Trophoblast cell (in vitro differentiated cells and primary cell): ENCODE data around the gene FBXO9.

ENCODE experiments used
- DNase-seq, 2 donors: peaks; one replicate each; pipeline ENCODE4 v3.0.0-alpha.2; 2016
- H2AFZ ChIP-seq: 2 replicates; pipeline ENCODE4 v1.6.1; 2013; ENCODE audit warnings: low read length, moderate library complexity, mild to moderate bottlenecking; ENCODE audit not compliant: insufficient read depth, poor library complexity
- H2AK5ac ChIP-seq: 2 replicates; pipeline ENCODE4 v1.6.1; 2013; ENCODE audit warnings: mild to moderate bottlenecking, low read length
- H2BK120ac ChIP-seq: 2 replicates; pipeline ENCODE4 v1.6.1; 2013; ENCODE audit warnings: low read length, mild to moderate bottlenecking, moderate library complexity; ENCODE audit not compliant: insufficient read depth, poor library complexity
- H2BK12ac ChIP-seq: 2 replicates; pipeline ENCODE4 v1.6.1; 2013; ENCODE audit warnings: mild to moderate bottlenecking, low read length, moderate library complexity
- H2BK5ac ChIP-seq: 2 replicates; pipeline ENCODE4 v1.6.1; 2013; ENCODE audit warnings: low read length, low read depth, moderate library complexity, mild to moderate bottlenecking; ENCODE audit not compliant: poor library complexity
- H3K14ac ChIP-seq: 2 replicates; pipeline ENCODE4 v1.6.1; 2013; ENCODE audit warnings: mild to moderate bottlenecking, low read length
- H3K18ac ChIP-seq: 2 replicates; pipeline ENCODE4 v1.6.1; 2013; ENCODE audit warnings: mild to moderate bottlenecking, low read length
- H3K23ac ChIP-seq: 2 replicates; pipeline ENCODE4 v1.6.1; 2013; ENCODE audit warnings: low read length
- H3K27ac ChIP-seq: 2 replicates; pipeline ENCODE4 v1.5.1; 2013; ENCODE audit warnings: low read depth, mild to moderate bottlenecking, inconsistent platforms, low read length, moderate library complexity
- H3K27me3 ChIP-seq: 2 replicates; pipeline ENCODE4 v1.6.1; 2013; ENCODE audit warnings: inconsistent platforms, mild to moderate bottlenecking, low read length, moderate library complexity; ENCODE audit not compliant: insufficient read depth
- H3K36me3 ChIP-seq, 2 experiments: 1 replicate in 1 of 2; 2 replicates in 1 of 2; pipeline ENCODE4 v1.6.1; 2013; ENCODE audit warnings: low read length in 2 of 2, mild to moderate bottlenecking in 2 of 2, moderate library complexity in 1 of 2; ENCODE audit not compliant: insufficient read depth in 2 of 2, control insufficient read depth in 1 of 2
- H3K4ac ChIP-seq: 2 replicates; pipeline ENCODE4 v1.6.1; 2013; ENCODE audit warnings: low read depth, mild to moderate bottlenecking, low read length, moderate library complexity
- H3K4me1 ChIP-seq, 2 experiments: 1 replicate in 1 of 2; 2 replicates in 1 of 2; pipeline ENCODE4 v1.6.1; 2013; ENCODE audit warnings: low read length in 2 of 2, mild to moderate bottlenecking in 2 of 2, moderate library complexity in 1 of 2; ENCODE audit not compliant: insufficient read depth in 2 of 2, control insufficient read depth in 1 of 2
- H3K4me2 ChIP-seq: 2 replicates; pipeline ENCODE4 v1.6.1; 2013; ENCODE audit warnings: inconsistent platforms, mild to moderate bottlenecking, low read length, moderate library complexity
- H3K4me3 ChIP-seq: 2 replicates; pipeline ENCODE4 v1.5.1; 2013; ENCODE audit warnings: mild to moderate bottlenecking, low read depth, low read length, inconsistent platforms
- H3K79me1 ChIP-seq: one replicate; pipeline ENCODE4 v1.6.1; 2013; ENCODE audit warnings: low read length
- H3K79me2 ChIP-seq: 2 replicates; pipeline ENCODE4 v1.6.1; 2013; ENCODE audit warnings: low read length, mild to moderate bottlenecking; ENCODE audit not compliant: control insufficient read depth, insufficient read depth, poor library complexity
- H3K9ac ChIP-seq: 2 replicates; pipeline ENCODE4 v1.6.1; 2013; ENCODE audit warnings: mild to moderate bottlenecking, low read length
- H3K9me3 ChIP-seq: 2 replicates; pipeline ENCODE4 v1.6.1; 2013; ENCODE audit warnings: low read depth, mild to moderate bottlenecking, control low read depth, inconsistent platforms, low read length; ENCODE audit not compliant: insufficient read depth
- H4K12ac ChIP-seq: 2 replicates; pipeline ENCODE4 v1.6.1; 2013; ENCODE audit warnings: low read depth, mild to moderate bottlenecking, low read length, moderate library complexity
- H4K8ac ChIP-seq: 2 replicates; pipeline ENCODE4 v1.6.1; 2013; ENCODE audit warnings: low read depth, mild to moderate bottlenecking, low read length, moderate library complexity
- H4K91ac ChIP-seq: one replicate; pipeline ENCODE4 v1.6.1; 2013; ENCODE audit warnings: low read depth, mild to moderate bottlenecking, low read length, moderate library complexity
- WGBS: extraction: QIAGEN DNeasy Blood & Tissue Kit; methylation state at CpG from one replicate; pipeline ENCODE4 v1.1.7; 2013; ENCODE audit warnings: missing lambda C conversion rate; ENCODE audit not compliant: insufficient read length, insufficient coverage; ENCODE audit errors: extremely low coverage; 5-methylcytosine and 5-hydroxymethylcytosine counted together

FBXO9 gene

DNA sequence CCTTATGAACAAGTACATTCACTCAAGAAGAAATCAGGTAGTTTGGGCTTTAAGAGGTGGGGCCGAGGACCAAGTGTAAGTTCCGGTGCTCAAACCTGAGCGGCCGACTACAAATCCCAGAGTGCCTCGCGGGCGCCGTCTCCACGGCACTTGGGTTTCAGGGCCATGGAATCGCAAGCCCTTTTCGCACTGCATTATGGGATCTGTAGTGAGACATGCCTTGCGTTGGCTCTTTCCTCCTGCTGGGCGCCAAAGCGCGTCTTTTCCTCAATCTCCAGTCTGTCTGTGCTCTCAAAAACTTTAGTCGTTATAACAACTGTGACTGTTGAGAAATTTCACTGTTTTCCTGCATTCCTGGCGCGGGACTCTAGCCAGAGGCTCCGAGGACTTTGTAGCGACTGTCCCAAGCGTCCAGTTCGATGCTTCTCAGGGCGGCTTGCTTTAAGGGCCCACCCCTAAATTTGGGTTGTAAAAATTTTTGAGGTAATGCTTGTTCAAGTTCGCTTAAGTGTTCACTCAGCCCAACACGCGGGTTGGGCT lies 408 bp upstream of the FBXO9 start:
- Histone ChIP-seq H3K36me3 (no peaks in the 10 kb centered on the region), H3K4me2 (peak overlapping the region; percentile 76), H3K18ac (no peak overlapping the region), H2BK12ac (no peak overlapping the region), H3K9ac (no peak overlapping the region), H4K91ac (peak overlapping the region; percentile 36), H3K4me3 (peak overlapping the region; percentile 87), H3K27me3 (no peaks in the 10 kb centered on the region), H3K14ac (peak overlapping the region; percentile 4), H4K8ac (peak overlapping the region; percentile 86), H3K4me1 (peaks cover 0 to 2% of the 10 kb centered on the region in 2 experiments), H2BK120ac (no peak overlapping the region), H2AK5ac (no peak overlapping the region), H3K23ac (no peak overlapping the region), H2BK5ac (peak overlapping the region; percentile 15), H3K4ac (no peak overlapping the region), H3K79me2 (peaks cover 12% of the 10 kb centered on the region), H2AFZ (peak overlapping the region; percentile 21), H4K12ac (peak overlapping the region; percentile 22), H3K27ac (peak overlapping the region; percentile 43), H3K79me1 (peaks cover 10% of the 10 kb centered on the region), H3K9me3 (no peaks in the 10 kb centered on the region)
- DNase-seq: peak; percentile 99
- WGBS: no CpG with 5 or more reads among the region's 26 CpGs

- peak overlapping the region; percentile 36 for H4K91ac ChIP-seq
- H2AK5ac ChIP-seq: no peak overlapping the region
- peak overlapping the region; percentile 2 for H3K14ac ChIP-seq
- no peak overlapping the region for H2AFZ ChIP-seq
- no peak overlapping the region for H4K12ac ChIP-seq
- H2BK12ac ChIP-seq: no peak overlapping the region
- no peak overlapping the region for H2BK120ac ChIP-seq
- peak; percentile 42 to 62 for DNase-seq
- peak overlapping the region; percentile 43 for H3K27ac ChIP-seq
- no CpG with 5 or more reads among the region's 19 CpGs for WGBS
- peaks cover 10% of the 10 kb centered on the region for H3K79me1 ChIP-seq
- H4K8ac ChIP-seq: peak overlapping the region; percentile 34
- H3K23ac ChIP-seq: no peak overlapping the region
- H3K4ac ChIP-seq: peak overlapping the region; percentile 22
- no peak overlapping the region for H2BK5ac ChIP-seq
- no peaks in the 10 kb centered on the region for H3K4me1 ChIP-seq
- peak overlapping the region; percentile 87 for H3K4me3 ChIP-seq
- peak overlapping the region; percentile 76 for H3K9ac ChIP-seq
- no peaks in the 10 kb centered on the region for H3K9me3 ChIP-seq
- H3K4me2 ChIP-seq: peak overlapping the region; percentile 76
- H3K79me2 ChIP-seq: peaks cover 12% of the 10 kb centered on the region
- H3K36me3 ChIP-seq: no peaks in the 10 kb centered on the region
- H3K27me3 ChIP-seq: no peaks in the 10 kb centered on the region
- peak overlapping the region; percentile 28 for H3K18ac ChIP-seq
These were observed 843 bp downstream of the FBXO9 start for GRCh38 chr6:53066077-53066417.

GRCh38 chr6:53066874-53067706 lies 1.9 kb downstream of the FBXO9 start:
- WGBS: no CpG with 5 or more reads among the region's 4 CpGs
- peaks cover 8% of the 10 kb centered on the region for H3K79me2 ChIP-seq
- H4K12ac ChIP-seq: no peak overlapping the region
- no peaks in the 10 kb centered on the region for H3K9me3 ChIP-seq
- H2BK12ac ChIP-seq: no peak overlapping the region
- no peak overlapping the region for H2AK5ac ChIP-seq
- H3K36me3 ChIP-seq: peaks cover 0 to under 1% of the 10 kb centered on the region in 2 experiments
- peaks cover 4% of the 10 kb centered on the region for H3K79me1 ChIP-seq
- H2BK120ac ChIP-seq: no peak overlapping the region
- peak in 1 of 2 donors; percentile 58 for DNase-seq
- no peak overlapping the region for H4K91ac ChIP-seq
- no peaks in the 10 kb centered on the region for H3K4me1 ChIP-seq
- H3K27me3 ChIP-seq: no peaks in the 10 kb centered on the region
- no peak overlapping the region for H3K4me2 ChIP-seq
- H3K27ac ChIP-seq: no peak overlapping the region
- H4K8ac ChIP-seq: no peak overlapping the region
- no peak overlapping the region for H2AFZ ChIP-seq
- no peak overlapping the region for H3K9ac ChIP-seq
- H3K4me3 ChIP-seq: no peak overlapping the region
- no peak overlapping the region for H2BK5ac ChIP-seq
- H3K4ac ChIP-seq: no peak overlapping the region
- no peak overlapping the region for H3K18ac ChIP-seq
- no peak overlapping the region for H3K14ac ChIP-seq
- no peak overlapping the region for H3K23ac ChIP-seq

- no peak overlapping the region for H4K91ac ChIP-seq
- H4K12ac ChIP-seq: no peak overlapping the region
- no peaks in the 10 kb centered on the region for H3K27me3 ChIP-seq
- no CpG with 5 or more reads among the region's 1 CpG for WGBS
- no peak overlapping the region for H2AFZ ChIP-seq
- H3K79me2 ChIP-seq: peaks cover 8% of the 10 kb centered on the region
- no peak overlapping the region for H3K4me2 ChIP-seq
- no peak overlapping the region for H3K4me3 ChIP-seq
- H2BK5ac ChIP-seq: no peak overlapping the region
- H2BK120ac ChIP-seq: no peak overlapping the region
- H3K4me1 ChIP-seq: no peaks in the 10 kb centered on the region
- no peak overlapping the region for H3K23ac ChIP-seq
- no peak overlapping the region for H2AK5ac ChIP-seq
- DNase-seq: peak in 1 of 2 donors; percentile 33
- no peak overlapping the region for H3K18ac ChIP-seq
- H3K4ac ChIP-seq: no peak overlapping the region
- no peak overlapping the region for H3K27ac ChIP-seq
- no peak overlapping the region for H3K9ac ChIP-seq
- no peak overlapping the region for H4K8ac ChIP-seq
- no peak overlapping the region for H2BK12ac ChIP-seq
- no peak overlapping the region for H3K14ac ChIP-seq
- H3K36me3 ChIP-seq: peaks cover 0 to 3% of the 10 kb centered on the region in 2 experiments
- no peaks in the 10 kb centered on the region for H3K9me3 ChIP-seq
- peaks cover 4% of the 10 kb centered on the region for H3K79me1 ChIP-seq
These were observed 2.7 kb downstream of the FBXO9 start for GRCh38 chr6:53067849-53068361.
